Spleen (tissue), 11 donors: Measurements from ENCODE around the gene PLOD2. TPM values are rescaled to one million over a fixed set of nuclear protein-coding genes. Genes with fewer than 3 reads are reported as not detected.
A peak's percentile ranks its signal among the peaks of the same experiment; 100 is the strongest.

Source experiments
- DNase-seq: peaks from one replicate; pipeline ENCODE4 v3.0.0-alpha.2; 2020
- H3K27ac ChIP-seq, 8 donors: fragments of 200-600 bp; sonication (generic) in 7 of 8; 1 replicate in 4 of 8; 2 replicates in 4 of 8; pipeline versions ENCODE4 v1.5.0 to v1.8.0; 2016 to 2021; ENCODE audit warnings: inconsistent platforms in 4 of 8, mild to moderate bottlenecking in 4 of 8, moderate library complexity in 1 of 8
- H3K27me3 ChIP-seq, 7 donors: fragments of 200-600 bp; sonication (generic) in 6 of 7; replicated peaks in 1 of 7; 1 replicate in 4 of 7; 2 replicates in 3 of 7; pipeline versions ENCODE4 v1.5.0 to v1.8.0; 2016 to 2021; ENCODE audit warnings: inconsistent platforms in 3 of 7, mild to moderate bottlenecking in 1 of 7
- H3K36me3 ChIP-seq, 6 donors: fragments of 200-600 bp; sonication (generic) in 5 of 6; 1 replicate in 4 of 6; 2 replicates in 2 of 6; pipeline versions ENCODE4 v1.5.0 to v1.8.0; 2016 to 2021; ENCODE audit warnings: inconsistent platforms in 2 of 6
- H3K4me1 ChIP-seq, 6 donors: fragments of 200-600 bp; sonication (generic) in 5 of 6; 1 replicate in 3 of 6; 2 replicates in 3 of 6; pipeline versions ENCODE4 v1.5.0 to v1.8.0; 2016 to 2021; ENCODE audit warnings: inconsistent platforms in 3 of 6
- H3K4me3 ChIP-seq, 8 donors: fragments of 200-600 bp; sonication (generic) in 7 of 8; 1 replicate in 4 of 8; 2 replicates in 4 of 8; pipeline versions ENCODE4 v1.5.0 to v1.8.0; 2016 to 2021; ENCODE audit warnings: inconsistent platforms in 4 of 8, mild to moderate bottlenecking in 4 of 8, moderate library complexity in 2 of 8
- H3K9me3 ChIP-seq, 8 donors: fragments of 200-600 bp; sonication (generic) in 7 of 8; 1 replicate in 4 of 8; 2 replicates in 4 of 8; pipeline versions ENCODE4 v1.5.0 to v1.8.0; 2016 to 2021; ENCODE audit warnings: inconsistent platforms in 4 of 8
- CTCF ChIP-seq, 11 experiments: fragments of 200-600 bp in 7 of 11; fragments of 450-650 bp in 4 of 11; sonication (generic) in 4 of 11; IDR thresholded peaks in 8 of 11; conservative IDR thresholded peaks in 3 of 11; 1 replicate in 7 of 11; 2 replicates in 4 of 11; pipeline versions ENCODE4 v1.4.0 to v1.8.0; 2016 to 2021; ENCODE audit warnings: antibody characterized with exemption in 11 of 11, inconsistent platforms in 4 of 11, mild to moderate bottlenecking in 1 of 11
- POLR2A ChIP-seq, 3 donors: fragments of 450-650 bp; IDR thresholded peaks; one replicate each; pipeline ENCODE4 v1.5.1; 2017; ENCODE audit warnings: antibody characterized with exemption in 3 of 3, mild to moderate bottlenecking in 1 of 3
- POLR2AphosphoS5 ChIP-seq, 3 donors: sonication (generic); formaldehyde crosslinking; IDR thresholded peaks; one replicate each; pipeline ENCODE4 v1.5.1; 2017; ENCODE audit warnings: antibody characterized with exemption in 3 of 3
- WGBS, 5 donors: extraction: QIAGEN DNeasy Blood & Tissue Kit in 3 of 5; methylation state at CpG; one replicate each; pipeline versions ENCODE4 v1.1.5 to v1.1.7; 2013 to 2018; 5-methylcytosine and 5-hydroxymethylcytosine counted together
- intact Hi-C: fragments of 100-400 bp; cut with DNase I; formaldehyde crosslinking; loops from one replicate; pipeline ENCODE4 v1.15.0; 2023; ENCODE audit warnings: low total_unique reads
- polyA plus RNA-seq, 3 donors: library from polyadenylated mRNA; stranded (reverse); fragments of 200-250 nt; gene quantifications; one replicate each; pipeline ENCODE4 v1.2.1, GENCODE V29; 2013
- total RNA-seq, 7 donors: library from RNA; depleted of rRNA in 3 of 7; stranded (reverse); fragments of >200 nt in 3 of 7; fragmentation: NEBNext Ultra II Directional in 4 of 7; extraction: Animal tissue kit (Norgen Biotek cat#: 25700) in 4 of 7; gene quantifications; one replicate each; pipeline versions ENCODE4 v1.1.0 to v1.2.1, GENCODE V29; 2016 to 2021
- donor health status: healthy with polysubstance abuse.
- donor health status: DM: no; HTN: no; CAD: no; lungs with moderate emphysema.
- donor health status: DM: no; HTN: no; CAD: no.
- donor health status: Bipolar disorder and iron deficiency.
- donor health status: healthy.
- donor health status: DM: no; HTN: no; CAD: no.
- donor health status: DM: yes; HTN: yes; CAD: no.

PLOD2 gene
- total and polyA plus RNA-seq, 10 donors = 3.5 to 35.8 (median 11.2) TPM

- peak overlapping the region in 5 of 8 donors; percentile 19 to 68 (median 62) for H3K27ac ChIP-seq
- peaks cover 5 to 57% (median 28%) of the 10 kb centered on the region in 6 donors for H3K4me1 ChIP-seq
- no peaks in the 10 kb centered on the region for H3K9me3 ChIP-seq
- peaks cover 0 to 29% (median 12%) of the 10 kb centered on the region in 7 donors for H3K27me3 ChIP-seq
- 63 to 84% (median 69%) methylated on average over 2 of the region's 2 CpGs for WGBS, 5 donors
- TF ChIP-seq POLR2A (IDR thresholded peaks at IDR 0.05) (no peak), POLR2AphosphoS5 (IDR thresholded peaks at IDR 0.05) (no peak), CTCF (IDR thresholded peaks at IDR 0.05 in 8 of 11, conservative IDR thresholded peaks at IDR 0.05 in 3 of 11) (no peak)
- no peaks in the 10 kb centered on the region for H3K36me3 ChIP-seq
- no peak overlapping the region for H3K4me3 ChIP-seq
- intact Hi-C loops = no loop called here
- no peak for DNase-seq
Observed at GRCh38 chr3:146157325-146158060, 3.5 kb downstream of the PLOD2 start.

GRCh38 chr3:146156666-146157314, 4.2 kb downstream of the PLOD2 start:
- intact Hi-C loops = no loop called here
- WGBS, 5 donors = 41 to 70% (median 52%) methylated on average over 3 of the region's 3 CpGs
- H3K4me1 ChIP-seq = peaks cover 5 to 50% (median 22%) of the 10 kb centered on the region in 6 donors
- no peaks in the 10 kb centered on the region for H3K36me3 ChIP-seq
- H3K27me3 ChIP-seq = peaks cover 0 to 24% (median 12%) of the 10 kb centered on the region in 7 donors
- H3K9me3 ChIP-seq = no peaks in the 10 kb centered on the region
- H3K27ac ChIP-seq = peak overlapping the region in 7 of 8 donors; percentile 19 to 68 (median 52)
- no peak for TF ChIP-seq CTCF (IDR thresholded peaks at IDR 0.05 in 8 of 11, conservative IDR thresholded peaks at IDR 0.05 in 3 of 11)
- TF ChIP-seq POLR2AphosphoS5 (IDR thresholded peaks at IDR 0.05) = no peak
- no peak for TF ChIP-seq POLR2A (IDR thresholded peaks at IDR 0.05)
- no peak overlapping the region for H3K4me3 ChIP-seq
- DNase-seq = no peak

- no peak for DNase-seq
- intact Hi-C loops = no loop called here
- Histone ChIP-seq H3K27me3 (peaks cover 0 to 17% (median 7%) of the 10 kb centered on the region in 7 donors), H3K9me3 (no peaks in the 10 kb centered on the region), H3K4me3 (no peak overlapping the region), H3K27ac (peak overlapping the region in 7 of 8 donors; percentile 19 to 68 (median 52)), H3K4me1 (peaks cover 3 to 43% (median 15%) of the 10 kb centered on the region in 6 donors), H3K36me3 (no peaks in the 10 kb centered on the region)
- TF ChIP-seq CTCF (IDR thresholded peaks at IDR 0.05 in 8 of 11, conservative IDR thresholded peaks at IDR 0.05 in 3 of 11) (no peak), POLR2A (IDR thresholded peaks at IDR 0.05) (no peak), POLR2AphosphoS5 (IDR thresholded peaks at IDR 0.05) (no peak)
- 74 to 90% (median 79%) methylated on average over 4 of the region's 4 CpGs for WGBS, 5 donors
Observed at GRCh38 chr3:146156095-146156494, 4.9 kb downstream of the PLOD2 start.

GRCh38 chr3:146154995-146155394, 6.0 kb downstream of the PLOD2 start:
- Histone ChIP-seq H3K27ac (no peak overlapping the region), H3K4me3 (no peak overlapping the region), H3K4me1 (peaks cover 0 to 32% (median 10%) of the 10 kb centered on the region in 6 donors), H3K9me3 (no peaks in the 10 kb centered on the region), H3K36me3 (no peaks in the 10 kb centered on the region), H3K27me3 (peaks cover 0 to 6% (median 0%) of the 10 kb centered on the region in 7 donors)
- intact Hi-C loops = no loop called here
- no peak for TF ChIP-seq CTCF (IDR thresholded peaks at IDR 0.05 in 8 of 11, conservative IDR thresholded peaks at IDR 0.05 in 3 of 11)
- no peak for TF ChIP-seq POLR2AphosphoS5 (IDR thresholded peaks at IDR 0.05)
- TF ChIP-seq POLR2A (IDR thresholded peaks at IDR 0.05) = no peak
- 53 to 81% (median 57%) methylated on average over 2 of the region's 2 CpGs for WGBS, 5 donors
- no peak for DNase-seq
